NCI-H748 (cell line): Measurements from ENCODE around the gene NOVA1.
"Not testable (repeated sequence)": the region's sequence is repeated elsewhere in the genome, so short reads cannot be mapped to it uniquely, and the experiment has no call there.

Experiments used
- DNase-seq: peaks from one replicate; lab custom pipeline; 2025; ENCODE audit not compliant: unreplicated experiment; lab: John Stamatoyannopoulos, UW

The NOVA1 gene, protein sequence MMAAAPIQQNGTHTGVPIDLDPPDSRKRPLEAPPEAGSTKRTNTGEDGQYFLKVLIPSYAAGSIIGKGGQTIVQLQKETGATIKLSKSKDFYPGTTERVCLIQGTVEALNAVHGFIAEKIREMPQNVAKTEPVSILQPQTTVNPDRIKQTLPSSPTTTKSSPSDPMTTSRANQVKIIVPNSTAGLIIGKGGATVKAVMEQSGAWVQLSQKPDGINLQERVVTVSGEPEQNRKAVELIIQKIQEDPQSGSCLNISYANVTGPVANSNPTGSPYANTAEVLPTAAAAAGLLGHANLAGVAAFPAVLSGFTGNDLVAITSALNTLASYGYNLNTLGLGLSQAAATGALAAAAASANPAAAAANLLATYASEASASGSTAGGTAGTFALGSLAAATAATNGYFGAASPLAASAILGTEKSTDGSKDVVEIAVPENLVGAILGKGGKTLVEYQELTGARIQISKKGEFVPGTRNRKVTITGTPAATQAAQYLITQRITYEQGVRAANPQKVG

DNA sequence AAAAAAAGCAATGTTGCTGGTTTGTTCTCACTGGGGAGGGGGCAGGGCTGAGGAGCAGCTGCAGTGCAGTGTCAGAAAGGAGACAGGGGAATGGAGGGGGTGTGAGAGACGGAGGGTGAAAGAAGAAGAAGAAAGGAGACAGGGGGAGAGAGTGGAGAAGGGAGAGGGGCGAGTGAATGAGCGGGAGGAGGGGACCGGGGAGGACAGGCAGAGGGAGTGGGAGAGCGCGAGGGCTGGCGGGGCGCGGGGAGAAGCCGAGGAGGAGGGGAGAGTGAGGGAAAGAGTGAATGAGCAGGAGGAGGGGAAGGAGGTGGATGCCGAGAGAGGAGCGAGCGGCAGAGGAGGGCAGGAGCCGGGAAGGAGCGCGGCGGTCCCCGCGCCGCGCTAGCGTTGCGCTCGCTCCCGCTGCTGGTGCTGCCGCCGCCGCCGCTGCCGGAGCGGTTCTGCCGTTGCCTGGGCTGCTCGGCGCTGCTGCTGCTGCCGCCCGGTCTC, at the start of gene NOVA1:
NOVA1 (minus strand) TSS at position 445 of the 492 bp plus-strand sequence. CDS start 597 bp downstream, outside the sequence.
- no peak for DNase-seq

DNA sequence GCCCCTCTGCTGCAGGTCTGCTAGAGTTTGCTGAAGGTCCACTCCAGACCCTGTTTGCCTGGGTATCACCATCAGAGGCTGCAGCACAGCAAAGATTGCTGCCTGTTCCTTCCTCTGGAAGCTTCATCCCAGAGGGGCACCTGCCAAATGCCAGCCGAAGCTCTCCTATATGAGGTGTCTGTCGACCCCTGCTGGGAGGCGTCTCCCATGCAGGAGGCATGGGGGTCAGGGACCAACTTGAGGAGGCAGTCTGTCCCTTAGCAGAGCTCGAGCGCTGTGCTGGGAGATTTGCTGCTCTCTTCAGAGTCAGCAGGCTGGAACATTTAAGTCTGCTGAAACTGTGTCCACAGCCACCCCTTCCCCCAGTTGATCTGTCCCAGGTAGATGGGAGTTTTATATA, 47.2 kb upstream of the NOVA1 start:
- DNase-seq, result peak; percentile 3

DNA sequence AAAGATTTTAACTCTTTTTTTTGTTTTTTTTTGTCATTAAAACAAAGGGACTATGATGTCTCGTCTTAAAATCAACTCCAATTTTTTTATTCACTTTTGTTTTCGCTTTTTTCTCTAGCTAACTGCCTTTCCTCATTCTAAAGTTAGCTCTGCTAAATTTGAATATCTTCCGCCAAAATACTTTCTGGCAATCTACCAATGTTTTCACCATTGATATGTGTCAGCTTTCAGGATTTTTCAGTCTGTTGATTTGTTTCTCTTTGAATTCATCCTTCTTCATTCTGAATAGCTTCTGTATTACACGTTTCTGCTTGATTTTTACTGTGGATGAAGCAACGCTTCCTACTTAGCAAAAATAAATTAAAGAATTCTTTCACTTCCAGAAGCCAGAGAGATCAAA, 38.7 kb upstream of the NOVA1 start:
- no peak for DNase-seq

DNA sequence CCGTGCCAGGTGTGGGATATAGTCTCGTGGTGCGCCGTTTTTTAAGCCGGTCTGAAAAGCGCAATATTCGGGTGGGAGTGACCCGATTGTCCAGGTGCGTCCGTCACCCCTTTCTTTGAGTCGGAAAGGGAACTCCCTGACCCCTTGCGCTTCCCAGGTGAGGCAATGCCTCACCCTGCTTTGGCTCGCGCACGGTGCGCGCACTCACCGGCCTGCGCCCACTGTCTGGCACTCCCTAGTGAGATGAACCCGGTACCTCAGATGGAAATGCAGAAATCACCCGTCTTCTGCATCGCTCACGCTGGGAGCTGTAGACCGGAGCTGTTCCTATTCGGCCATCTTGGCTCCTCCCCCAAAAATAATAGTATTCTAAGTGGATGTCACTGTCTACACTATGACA, 37.1 kb upstream of the NOVA1 start:
- not testable (repeated sequence) for DNase-seq

DNA sequence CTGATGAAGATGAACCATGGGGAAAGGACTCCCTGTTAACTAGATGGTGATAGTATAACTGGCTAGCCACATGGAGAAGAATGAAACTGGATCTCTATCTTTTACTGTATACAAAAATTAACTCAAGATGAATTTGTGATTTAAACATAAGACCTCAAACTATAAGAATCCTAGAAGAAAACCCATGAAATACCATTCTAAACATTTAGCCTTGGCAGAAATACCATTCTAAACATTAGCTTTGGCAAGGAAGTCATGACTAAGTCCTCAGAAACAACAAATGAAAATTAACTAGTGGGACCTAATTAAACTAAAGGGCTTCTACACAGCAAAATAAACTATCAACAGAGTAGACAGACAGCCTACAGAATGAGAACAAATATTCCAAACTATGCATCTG, 28.4 kb upstream of the NOVA1 start:
- no peak for DNase-seq

DNA sequence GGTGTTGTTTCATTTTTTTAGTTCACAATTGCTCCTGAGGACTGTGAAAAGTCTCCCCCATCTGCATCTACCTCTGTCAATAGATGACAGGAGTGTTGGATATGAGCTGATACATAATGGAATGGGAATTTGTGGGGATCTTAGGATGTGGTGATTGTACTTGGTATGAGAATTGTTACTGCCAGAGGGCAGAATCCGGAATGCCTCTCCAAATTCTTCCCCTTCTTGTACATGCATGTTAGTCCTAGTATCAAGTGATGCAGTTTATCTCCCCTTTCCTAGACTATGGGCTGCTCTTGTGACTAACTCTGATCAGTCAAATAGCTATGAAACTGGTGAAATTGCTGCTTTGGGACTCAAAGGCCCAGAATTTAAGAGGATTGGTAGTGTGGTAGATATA, 24.8 kb upstream of the NOVA1 start:
- no peak for DNase-seq

DNA sequence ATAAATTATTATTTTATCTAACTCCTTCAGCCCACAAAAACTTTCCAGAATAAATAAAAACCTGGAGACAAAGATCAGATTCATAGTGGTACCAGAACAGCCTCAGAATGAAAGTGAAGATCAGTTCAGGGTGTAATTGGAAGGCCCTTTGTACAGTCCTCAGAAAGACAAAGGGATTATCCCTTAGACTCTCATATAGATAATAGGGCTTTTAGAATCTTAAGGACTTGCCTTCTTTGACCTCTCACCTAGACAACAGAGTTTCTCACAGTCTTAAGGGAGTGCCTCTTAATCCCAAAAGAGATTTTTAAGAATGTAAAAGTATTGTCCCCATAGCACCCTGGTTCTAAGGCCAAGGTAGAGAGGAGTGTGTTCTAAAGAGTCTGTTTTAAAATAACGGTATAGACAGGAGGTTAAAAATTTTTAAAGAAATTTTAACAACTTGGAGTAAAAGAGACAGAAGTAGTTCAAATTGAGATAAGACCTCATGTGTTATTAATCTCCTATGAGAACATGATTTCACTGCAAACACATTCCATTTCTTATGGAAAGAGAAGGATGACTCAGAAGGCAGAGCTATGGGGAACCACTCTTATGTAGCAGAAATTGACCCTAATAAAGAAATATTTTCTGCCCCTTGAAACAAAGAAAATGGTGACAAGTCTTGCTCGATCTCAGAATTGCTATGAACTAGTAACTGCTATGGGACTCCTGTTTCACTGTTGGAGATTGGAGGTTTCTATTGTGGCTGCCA, 24.2 kb upstream of the NOVA1 start:
- DNase-seq, result no peak

DNA sequence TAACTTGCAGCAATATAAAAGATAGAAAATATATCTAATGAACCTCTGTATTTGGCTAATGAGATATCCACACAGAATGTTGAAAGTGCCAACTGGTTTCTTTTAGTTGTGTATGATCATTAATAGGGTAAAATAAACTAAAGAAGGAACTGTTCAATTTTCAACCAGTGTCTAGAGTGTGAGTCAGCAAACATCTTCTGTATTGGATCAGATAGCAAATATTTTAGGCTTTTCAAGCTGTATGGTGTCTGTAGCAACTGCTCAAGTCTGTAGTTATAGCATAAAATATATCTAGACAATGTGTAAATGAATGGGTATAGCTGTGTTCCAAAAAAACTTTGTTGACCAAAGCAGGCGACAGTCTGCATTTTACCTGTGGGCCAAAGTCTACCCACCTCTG, 23.5 kb upstream of the NOVA1 start:
- DNase-seq, result no peak

DNA sequence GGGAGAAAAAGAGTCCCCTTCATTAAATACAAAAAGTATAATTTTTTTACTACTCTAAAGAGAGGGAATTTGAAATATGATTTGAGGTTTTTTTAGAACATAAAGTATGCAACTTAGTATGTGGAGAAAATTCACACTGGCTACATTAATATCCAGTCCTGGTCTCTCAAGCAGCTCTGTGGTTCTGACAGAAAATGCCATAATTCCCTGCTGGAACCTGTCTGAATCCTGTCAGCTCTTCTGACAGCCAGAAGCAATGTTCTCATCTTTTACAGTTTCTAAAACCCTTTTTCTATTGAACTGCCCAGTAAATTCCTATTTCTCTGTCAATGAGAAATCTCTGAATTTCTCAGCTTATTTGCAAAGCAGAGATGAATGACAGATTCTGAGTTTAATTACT, 13.4 kb upstream of the NOVA1 start:
- DNase-seq, result no peak

DNA sequence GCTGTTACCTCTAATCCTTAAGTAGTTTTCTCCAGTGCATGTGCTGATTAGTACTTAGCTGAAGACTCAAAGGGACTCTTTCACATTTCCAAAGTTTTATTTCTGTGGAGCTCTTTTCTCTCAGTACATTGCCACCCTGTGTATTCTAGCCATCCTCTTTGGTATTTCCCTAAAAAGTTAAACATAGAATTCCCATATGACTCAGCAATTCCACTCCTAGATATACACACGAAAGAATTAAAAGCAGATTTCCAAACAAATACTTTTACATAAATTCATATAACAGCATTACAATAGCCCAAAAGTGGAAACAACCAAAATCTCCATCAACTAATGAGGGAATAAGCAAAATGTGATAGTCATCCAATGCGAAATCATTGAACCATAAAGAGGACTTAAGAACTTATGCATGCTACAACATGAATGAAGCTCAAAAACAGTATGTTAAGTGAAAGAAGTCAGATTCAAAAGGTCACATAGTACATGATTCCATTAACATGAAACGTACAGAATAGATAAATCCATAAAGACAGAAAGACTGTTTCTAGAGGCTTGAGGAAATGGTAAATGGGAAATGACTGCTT, 9.0 kb upstream of the NOVA1 start:
- no peak for DNase-seq

DNA sequence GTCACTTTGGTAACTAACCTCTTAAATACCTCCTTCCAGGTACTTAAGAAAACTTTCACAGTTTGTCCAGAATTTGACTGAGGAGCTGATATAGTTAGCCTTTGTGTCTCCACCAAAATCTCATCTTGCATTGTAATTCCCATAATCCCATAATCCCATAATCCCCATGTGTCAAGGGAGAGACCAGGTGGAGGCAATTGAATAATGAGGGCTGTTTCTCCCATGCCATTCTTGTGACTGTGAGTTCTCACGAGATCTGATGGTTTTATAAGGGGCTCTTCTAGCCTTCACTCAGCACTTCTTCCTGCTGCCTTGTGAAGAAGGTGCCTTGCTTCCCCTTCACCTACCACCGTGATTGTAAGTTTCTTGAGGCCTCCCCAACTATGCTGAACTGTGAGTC, 7.8 kb upstream of the NOVA1 start:
- no peak for DNase-seq

DNA sequence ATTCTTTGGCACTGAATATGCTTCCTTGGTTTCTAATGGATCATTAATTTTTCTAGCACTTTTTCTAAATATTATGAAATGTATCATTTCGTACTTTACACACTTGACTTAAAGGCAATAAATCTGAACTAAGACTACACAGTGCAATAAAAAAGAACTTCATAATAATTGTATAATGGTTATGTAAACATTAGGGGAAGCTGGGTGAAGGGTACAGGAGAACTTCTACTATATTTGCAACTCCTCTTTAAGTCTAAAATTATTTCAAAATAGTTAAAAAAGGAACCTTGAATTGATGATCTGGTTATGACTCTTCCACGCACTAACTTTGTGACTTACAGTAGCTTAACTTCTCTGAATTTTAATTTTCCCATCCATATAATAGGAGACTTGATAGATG, 5.1 kb upstream of the NOVA1 start:
- DNase-seq, result no peak

DNA sequence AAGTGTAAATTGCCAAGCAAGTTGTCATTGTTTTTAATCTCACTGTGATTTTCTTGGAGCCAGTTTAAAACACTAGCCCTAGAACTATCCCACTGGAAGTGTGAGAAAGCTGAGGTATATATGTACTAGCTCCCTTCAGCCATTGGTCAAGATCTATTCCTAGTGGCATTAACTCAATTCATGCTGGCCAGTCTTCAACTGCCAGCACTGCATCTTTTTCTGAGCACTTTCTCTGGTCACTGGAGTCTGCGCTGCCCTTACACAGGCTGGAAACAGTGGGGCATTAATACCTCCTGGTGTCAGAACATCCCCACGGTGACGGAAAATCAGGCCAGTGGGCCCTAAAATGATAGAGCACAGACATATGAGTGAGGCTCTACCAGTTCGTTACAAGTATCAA, 4.0 kb upstream of the NOVA1 start:
- no peak for DNase-seq

DNA sequence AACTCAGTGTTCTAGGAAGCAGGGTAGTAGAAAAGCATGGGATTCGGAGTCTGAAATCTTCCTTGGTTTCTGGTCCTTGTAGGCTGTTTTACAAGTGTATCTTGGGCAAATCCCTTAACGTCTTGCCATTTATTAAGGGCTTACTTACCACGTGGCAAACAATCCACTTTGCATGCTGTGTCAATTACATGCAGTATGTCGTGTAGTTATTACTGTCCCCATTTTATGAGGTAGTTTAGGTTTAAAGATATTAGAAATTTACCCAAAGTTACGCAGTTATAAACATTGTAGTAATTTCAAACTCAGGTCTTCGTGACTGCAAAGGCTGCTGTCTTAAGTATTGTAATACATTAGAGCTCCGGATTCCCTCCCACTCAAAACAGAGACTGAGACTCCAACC, 1.5 kb upstream of the NOVA1 start:
- DNase-seq, result no peak

DNA sequence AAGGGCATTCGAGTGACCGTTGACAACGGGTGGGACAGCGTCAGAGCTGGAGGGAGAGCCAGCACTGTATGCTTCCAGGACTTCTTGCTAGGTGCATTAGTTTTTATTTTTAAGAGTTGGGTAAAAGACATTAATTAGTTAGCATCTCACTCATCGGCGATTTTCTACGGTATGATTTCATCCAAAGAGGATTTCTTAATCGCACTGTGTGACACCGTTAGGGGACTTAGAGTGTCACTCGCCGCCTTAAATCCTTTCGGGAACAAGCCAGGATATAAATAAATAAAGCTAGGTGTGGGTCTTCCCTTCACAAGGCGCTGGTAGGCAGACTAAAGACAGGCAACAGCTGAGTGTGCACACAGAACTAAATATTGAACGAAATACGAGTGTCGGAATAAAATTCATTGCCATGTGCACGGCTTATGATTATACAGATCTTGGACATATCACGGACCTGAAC, 869 bp upstream of the NOVA1 start:
- DNase-seq, result peak; percentile 73

DNA sequence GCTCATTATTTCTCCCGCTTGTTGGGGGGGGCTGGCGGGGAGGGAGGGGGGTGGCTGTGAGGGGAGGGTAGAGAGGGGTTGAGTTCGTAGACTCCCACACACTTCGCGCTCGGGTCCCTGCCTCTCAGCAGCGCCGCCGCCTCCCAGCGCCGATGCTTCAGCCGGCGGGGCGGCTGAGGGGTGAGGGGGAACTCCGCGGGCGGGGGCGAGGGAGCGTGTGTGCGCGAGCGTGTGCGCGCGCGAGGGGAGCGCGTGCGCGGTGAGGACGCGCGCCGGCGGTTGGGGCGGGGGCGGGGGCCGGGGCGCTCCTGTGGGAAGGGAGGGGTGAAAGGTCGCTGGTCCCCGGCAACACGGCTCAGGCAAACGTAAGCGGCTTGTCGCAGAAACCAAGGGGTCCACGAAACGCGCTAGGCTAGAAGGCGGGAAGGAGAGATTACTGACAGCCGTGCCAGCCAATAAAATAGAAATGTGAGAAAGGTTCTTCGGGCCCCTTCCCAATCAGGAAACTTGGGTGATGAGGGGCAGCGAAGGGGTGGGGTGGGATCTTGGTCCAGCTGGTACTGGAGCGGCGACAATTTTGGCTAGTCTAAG, 343 bp upstream of the NOVA1 start:
- DNase-seq, result peak; percentile 99

DNA sequence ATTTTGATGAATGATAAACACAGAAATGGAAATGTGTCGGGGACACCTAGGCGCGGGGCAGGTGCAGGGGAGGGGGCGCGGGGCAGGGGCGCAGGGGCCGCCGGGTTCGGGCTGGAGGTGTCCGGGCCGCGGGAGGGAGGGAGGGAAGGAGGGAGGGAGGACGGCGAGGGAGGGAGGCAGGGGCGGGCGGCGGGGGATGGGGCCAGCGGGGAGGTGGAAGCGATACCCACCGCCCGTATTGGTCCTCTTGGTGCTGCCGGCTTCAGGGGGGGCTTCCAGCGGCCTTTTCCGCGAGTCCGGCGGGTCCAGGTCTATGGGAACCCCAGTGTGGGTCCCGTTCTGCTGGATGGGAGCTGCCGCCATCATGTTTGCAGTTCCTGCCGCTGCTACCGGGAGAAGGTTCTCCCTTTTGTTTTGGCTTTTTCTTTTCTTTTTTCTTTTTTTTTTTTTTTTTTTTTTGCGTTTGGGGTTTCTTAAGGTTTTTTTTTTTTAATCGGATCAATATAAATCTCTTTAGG, 703 bp downstream of the NOVA1 start:
- DNase-seq, result peak; percentile 69

DNA sequence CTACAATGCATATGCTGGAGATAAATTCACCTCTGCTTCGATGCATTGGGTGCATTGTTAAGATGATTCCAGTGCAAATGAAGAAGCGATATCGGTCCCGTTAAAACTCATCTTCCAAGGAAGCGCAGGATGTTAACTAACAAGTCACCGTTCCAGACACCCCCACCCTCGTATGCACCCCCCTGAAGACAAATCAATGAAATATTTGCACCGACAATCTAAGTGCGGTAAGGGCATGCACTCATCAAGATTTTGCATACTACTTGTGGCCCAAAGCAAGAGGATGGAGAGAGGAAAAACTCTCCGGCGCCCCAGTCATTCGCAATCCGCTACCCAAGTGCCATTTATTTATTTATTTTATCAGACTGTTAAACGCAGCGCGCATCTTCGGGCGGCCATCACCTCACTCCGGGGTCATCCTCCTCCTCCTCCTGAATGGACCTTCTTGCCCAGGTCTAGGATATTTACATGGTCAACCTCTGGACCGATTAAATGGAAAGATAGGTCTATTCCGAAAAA, 1.2 kb downstream of the NOVA1 start:
- DNase-seq, result peak; percentile 69

DNA sequence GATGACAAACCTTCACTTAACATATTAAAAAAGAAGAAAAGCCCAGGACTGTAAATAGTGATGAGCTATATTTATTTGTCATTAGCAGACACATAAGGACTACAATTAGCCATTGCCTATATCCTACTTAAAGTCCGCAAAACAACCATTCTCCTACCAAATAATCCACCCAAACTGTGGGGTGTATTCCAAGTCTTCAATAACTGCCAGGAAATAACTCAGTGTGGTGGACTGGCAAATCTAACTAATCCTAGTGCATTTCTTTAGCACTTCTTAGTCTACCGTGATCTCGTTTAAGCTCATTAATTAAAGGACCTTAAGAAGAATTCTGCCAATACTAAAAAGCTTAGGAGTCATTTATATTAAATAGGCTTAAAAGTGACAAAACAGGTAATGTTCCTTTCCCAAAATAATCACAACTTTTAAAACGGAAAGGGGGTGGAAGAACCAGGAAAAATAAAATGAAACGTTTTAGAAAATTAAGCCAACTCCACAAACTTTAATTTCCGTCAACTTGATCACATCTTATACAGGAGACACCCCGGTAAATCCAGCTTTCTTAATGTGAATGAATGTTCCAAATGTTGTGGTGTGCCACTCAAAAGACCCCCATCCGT, 1.8 kb downstream of the NOVA1 start:
- peak; percentile 27 for DNase-seq
